GM03348 (cell line): ENCODE results near the gene GARIN5B.

ENCODE experiments used
- DNase-seq: peaks from one replicate; pipeline ENCODE4 v3.0.0; 2012; ENCODE audit warnings: low spot score

GARIN5B gene

GRCh38 chr19:55322204-55322885 lies 40.7 kb downstream of the GARIN5B start:
- DNase-seq: no peak

- DNase-seq: no peak
These were observed 41.5 kb downstream of the GARIN5B start for GRCh38 chr19:55321466-55322137.

DNA sequence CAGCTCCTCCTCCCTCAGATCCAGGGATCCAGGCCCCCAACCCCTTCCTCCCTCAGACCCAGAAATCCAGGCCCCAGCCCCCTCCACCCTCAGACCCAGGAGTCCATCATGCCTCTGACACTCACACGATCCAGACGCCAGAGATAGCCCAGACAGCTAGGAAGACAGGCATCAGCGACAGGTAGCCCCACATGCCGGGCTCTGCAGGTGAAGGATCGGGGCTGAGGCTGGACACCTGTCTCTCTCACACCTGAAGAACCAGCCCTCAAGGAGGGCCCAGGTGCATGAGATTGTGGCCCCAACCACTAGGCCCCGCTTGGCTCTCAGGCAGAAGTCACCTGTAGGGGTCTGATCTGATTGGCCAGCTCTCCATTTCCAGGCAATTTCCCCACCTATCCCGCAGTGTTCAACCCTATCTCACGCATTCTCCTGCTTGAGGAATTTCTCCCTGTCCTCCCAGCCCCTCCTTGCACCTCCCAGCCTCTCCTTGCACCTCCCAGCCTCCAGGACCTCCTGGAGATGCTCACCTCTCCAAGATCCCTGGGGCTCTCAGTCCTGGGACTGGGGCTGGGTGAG lies 42.1 kb downstream of the GARIN5B start:
- DNase-seq: no peak

GRCh38 chr19:55319785-55320184 lies 43.3 kb downstream of the GARIN5B start:
- DNase-seq: peak; percentile 67

DNA sequence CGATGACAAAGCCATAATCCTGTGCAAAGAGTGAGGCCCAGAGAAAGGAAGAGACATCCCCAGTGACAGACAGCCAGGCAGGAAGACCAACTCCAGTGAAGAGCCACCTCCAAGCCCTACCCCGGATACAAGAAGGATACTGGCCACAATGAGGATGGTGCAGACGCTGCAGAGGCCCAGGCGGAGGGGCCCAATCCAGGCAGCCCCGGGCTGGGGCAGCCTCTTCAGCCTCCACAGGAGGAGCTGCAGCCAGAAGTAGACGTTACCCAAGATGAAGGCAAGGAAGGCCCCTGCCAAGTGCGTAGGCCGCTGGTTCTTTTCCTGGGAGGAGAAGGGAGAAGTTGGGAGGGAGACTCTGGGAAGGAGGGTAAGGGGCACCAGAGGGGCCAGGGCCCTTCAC lies 46.4 kb downstream of the GARIN5B start:
- no peak for DNase-seq

- DNase-seq: no peak
These were observed 47.0 kb downstream of the GARIN5B start for GRCh38 chr19:55315956-55316525.

GRCh38 chr19:55314396-55314795 lies 48.7 kb downstream of the GARIN5B start:
- no peak for DNase-seq

DNA sequence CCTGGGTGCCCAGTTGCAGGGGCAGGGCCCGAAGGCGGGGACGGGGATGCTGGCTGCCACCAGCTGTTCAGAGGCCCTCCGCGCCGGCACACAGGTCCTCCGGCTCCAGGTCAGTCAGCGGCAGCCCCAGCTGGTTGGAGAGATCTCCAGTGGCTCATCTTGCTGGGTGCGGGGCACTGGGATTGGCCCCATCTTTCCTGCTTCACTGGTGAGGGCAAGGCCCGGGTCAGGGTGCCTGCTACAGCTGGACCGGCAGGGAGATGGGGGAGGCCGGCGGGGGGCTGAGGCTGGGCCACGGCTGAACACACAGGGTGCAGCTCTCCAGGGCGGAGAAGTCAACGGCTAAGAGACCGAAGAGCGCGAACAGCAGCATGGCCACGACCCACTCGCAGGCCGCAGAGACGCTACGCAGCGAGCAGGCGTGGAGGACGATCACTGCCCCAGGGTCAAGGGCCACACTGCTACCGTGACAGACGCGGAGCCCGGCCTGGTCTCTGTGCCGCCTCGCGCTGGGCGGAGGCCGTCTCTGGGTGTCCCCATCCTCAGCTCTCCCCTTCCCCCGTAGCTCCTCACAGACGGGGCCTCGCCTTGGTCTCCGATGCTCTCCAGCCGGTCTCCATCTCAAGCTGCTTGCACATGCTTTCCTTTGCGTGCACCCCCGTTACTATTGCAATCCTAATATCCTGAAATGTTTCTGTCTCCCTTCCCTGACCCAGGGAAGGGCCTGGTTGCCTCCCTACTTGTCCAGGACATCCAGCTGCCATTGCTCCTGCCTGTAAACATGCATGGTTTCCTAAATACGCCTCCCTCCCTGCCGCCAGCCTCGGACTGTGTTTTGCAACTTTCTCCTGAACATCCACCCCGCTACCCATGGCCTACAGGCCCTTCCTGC lies 50.2 kb downstream of the GARIN5B start:
- no peak for DNase-seq

- DNase-seq: no peak
These were observed 51.3 kb downstream of the GARIN5B start for GRCh38 chr19:55311797-55312196.

DNA sequence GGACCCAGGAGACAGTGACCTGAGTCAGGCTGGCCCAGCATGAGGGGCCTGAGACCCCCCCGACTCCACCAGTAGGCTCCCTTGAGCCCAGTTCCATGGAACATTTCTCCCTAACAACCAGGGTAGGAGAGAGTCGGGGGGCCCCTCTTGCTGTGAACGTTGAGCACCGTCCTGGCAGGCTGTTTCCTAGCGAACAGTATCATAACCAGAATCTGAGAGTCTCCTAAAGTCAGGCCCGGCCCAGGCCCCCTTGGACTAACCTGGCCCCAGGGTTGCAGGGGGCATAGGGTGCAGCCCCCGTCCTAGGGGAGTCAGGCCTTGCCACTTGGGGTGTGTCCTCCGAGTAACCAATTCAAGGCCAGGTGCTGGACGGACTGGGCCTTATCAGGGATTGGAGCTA lies 51.7 kb downstream of the GARIN5B start:
- no peak for DNase-seq

- no peak for DNase-seq
These were observed 52.6 kb downstream of the GARIN5B start for GRCh38 chr19:55310498-55310897.

DNA sequence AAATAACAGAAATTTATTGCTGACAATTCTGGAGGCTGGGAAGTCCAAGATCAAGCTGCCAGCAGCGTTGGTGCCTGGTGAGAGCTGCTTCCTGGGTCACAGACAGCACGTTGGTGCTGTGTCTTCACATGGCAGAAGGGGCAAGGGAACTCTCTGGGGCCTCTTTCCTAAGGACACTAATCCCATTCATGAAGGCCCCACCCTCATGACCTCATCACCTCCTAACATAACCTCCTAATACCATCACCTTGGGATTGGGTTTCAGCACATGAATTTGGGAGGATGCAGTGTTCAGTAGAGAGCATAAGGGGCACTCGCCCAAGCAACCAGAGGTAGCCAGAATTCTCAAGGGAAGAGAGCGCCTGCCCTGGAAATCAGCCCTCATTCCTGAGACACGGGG lies 53.6 kb downstream of the GARIN5B start:
- DNase-seq: no peak

DNA sequence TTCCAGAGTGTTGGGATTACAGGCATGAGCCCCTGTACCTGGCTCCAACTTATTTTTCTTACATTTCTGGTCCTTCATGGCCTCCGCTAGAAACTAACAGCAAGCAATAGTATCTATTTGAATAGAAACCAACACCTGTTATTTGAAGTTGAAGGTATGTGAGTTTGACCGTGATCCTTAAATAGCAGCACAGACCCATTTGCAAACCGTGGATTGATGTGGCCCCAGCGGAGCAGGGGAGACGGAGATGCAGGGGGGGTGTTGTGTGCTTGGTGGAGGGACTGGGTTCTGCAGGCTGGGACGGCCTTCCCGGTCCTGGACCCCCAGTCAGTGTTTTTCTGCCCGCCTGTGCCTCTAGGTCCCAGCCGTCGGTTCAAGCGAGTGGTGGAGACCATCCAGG lies 54.8 kb downstream of the GARIN5B start:
- no peak for DNase-seq

DNA sequence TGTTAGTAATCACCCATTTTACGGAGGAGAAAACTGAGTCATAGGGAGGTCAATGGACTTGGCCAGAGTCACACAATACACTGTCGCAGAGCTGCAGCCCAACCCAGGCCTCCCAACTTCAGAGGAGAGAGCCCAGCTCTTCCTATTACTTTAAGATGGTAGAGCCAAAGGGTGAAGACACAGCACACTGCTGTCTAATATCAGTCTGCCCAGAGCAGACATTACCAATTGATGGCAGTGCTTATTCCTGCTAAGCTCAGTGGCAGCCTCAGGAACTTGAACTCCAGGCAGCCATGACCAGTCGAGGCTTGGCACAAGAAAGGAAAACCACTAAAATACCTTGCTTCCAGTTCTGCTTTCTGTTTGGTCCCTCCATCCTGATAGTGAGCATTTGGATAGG lies 56.3 kb downstream of the GARIN5B start:
- no peak for DNase-seq

DNA sequence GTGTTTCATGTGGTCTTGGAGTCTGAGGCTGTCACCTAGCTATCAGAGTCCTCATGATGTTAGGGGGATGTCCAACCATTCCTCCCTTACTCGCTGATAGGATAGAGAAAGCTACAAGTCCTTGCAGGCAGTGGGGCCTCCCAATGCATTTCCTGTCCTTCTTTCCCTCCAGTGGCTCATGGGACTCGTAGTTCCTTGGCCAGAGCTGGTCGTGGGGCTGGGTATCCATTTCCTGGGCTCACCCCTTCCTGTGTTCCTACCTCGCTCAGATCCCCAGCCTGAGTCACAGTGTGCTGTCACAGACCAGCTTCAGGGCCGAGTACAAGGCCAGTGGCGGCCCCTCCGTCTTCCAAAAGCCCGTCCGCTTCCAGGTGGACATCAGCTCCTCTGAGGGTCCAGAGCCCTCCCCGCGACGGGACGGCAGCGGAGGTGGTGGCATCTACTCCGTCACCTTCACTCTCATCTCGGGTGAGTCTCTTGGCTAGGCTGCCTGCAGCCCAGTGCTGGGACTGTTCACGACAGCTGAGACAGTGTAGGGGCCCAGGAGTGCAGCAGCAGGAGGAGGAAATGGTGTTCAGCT lies 57.0 kb downstream of the GARIN5B start:
- DNase-seq: no peak

DNA sequence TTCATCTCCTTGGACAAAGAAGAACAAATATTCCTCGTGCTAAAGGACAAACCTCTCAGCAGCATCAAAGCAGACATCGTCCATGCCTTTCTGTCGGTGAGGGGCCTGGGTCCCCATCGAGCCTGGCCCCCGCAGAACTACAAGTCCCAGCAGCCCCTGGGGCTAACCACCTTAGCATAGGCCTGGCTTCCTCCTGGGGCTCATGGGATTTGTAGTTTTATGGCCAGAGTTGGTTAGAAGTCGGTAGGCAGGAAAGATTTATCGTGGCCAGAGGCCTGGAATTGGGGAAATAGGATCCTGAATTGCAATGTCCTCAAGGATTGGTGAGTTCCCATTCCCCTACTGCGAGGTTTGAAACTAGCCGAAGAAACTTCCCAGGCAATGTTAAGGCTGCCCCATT lies 57.6 kb downstream of the GARIN5B start:
- peak; percentile 42 for DNase-seq

- DNase-seq: no peak
These were observed 58.1 kb downstream of the GARIN5B start for GRCh38 chr19:55304980-55305379.
